GM18505 (cell line): ENCODE results near the gene IQCK.
"Not testable (repeated sequence)": the region's sequence is repeated elsewhere in the genome, so short reads cannot be mapped to it uniquely, and the experiment has no call there.

Experiments
- ATAC-seq: cut with Tn5 transposase; IDR thresholded peaks from one replicate; pipeline ENCODE4 v1.9.1; 2021; ENCODE audit not compliant: unreplicated experiment
- POLR2A ChIP-seq: IDR thresholded peaks from 4 replicates; pipeline ENCODE4 v1.6.1; 2011; ENCODE audit warnings: borderline replicate concordance; ENCODE audit not compliant: insufficient read depth, insufficient read length; ENCODE audit errors: extremely low read depth

IQCK gene

DNA sequence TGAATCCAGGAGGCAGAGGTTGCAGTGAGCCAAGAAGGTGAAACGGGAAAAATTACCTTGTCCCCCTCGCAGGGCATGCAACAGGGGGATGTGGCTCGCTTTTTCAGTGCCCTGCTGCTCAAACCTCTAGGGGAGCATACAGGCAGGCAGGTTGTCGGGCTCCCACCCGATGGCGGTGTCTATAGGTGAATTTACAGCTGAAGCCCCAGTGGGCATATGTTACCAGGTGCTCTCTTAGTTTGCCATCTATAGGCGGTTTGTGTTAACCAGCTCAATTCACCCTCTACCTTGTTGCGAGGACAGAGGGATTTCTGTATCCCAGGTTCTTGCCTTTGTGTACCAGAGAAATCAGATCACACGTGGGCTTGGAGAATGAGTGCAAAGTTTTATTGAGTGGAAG lies 48.9 kb downstream of the IQCK start:
- no peak for TF ChIP-seq POLR2A
- no peak for ATAC-seq

- TF ChIP-seq POLR2A, result no peak
- ATAC-seq, result no peak
Measured at GRCh38 chr16:19767497-19767896, 49.4 kb downstream of the IQCK start.

- no peak for TF ChIP-seq POLR2A
Measured at GRCh38 chr16:19769239-19769638, 51.2 kb downstream of the IQCK start.

DNA sequence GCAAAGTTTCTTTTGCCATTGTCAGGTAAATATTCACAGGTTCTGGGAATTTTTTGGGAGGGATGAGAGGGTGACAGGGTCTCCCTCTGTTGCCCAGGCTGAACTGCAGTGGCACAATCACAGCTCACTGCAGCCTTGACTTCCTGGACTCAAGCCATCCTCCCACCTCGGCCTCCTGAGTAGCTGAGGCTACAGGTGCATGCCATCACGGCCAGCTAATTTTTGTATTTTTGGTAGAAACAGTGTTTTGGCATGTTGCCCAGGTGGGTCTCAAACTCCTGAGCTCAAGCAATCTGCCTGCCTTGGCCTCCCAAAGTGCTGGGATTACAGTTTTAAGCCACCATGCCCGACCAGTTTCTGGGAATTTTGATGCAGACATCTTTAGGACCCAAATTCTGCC lies 53.0 kb downstream of the IQCK start:
- no peak for ATAC-seq
- no peak for TF ChIP-seq POLR2A

More at GRCh38 chr16:19769239-19769638, 51.2 kb downstream of the IQCK start:
- ATAC-seq, result no peak

DNA sequence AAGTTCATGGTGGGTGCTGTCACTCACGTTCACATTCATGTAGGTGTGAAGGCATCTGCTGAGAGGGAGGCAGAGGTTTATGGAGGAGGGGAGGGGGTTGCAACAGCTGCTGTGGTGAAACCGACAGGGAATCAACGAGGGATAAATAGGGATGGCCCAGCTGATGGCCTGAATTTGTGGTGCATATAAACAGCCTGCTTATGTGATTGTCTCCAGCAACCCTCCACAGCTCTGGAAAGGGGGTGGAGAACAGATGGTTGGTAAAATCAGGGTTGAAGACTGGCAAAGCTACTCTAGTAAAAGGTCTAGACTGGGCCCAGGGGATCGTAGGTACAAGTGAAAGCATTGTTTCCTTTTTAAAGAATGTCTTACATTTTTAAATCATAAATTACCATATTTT lies 53.7 kb downstream of the IQCK start:
- no peak for TF ChIP-seq POLR2A
- no peak for ATAC-seq

- no peak for ATAC-seq
Measured at GRCh38 chr16:19774024-19774423, 56.0 kb downstream of the IQCK start.

GRCh38 chr16:19776147-19776546 lies 58.1 kb downstream of the IQCK start:
- no peak for ATAC-seq
- no peak for TF ChIP-seq POLR2A

More at GRCh38 chr16:19774024-19774423, 56.0 kb downstream of the IQCK start:
- TF ChIP-seq POLR2A, result no peak

DNA sequence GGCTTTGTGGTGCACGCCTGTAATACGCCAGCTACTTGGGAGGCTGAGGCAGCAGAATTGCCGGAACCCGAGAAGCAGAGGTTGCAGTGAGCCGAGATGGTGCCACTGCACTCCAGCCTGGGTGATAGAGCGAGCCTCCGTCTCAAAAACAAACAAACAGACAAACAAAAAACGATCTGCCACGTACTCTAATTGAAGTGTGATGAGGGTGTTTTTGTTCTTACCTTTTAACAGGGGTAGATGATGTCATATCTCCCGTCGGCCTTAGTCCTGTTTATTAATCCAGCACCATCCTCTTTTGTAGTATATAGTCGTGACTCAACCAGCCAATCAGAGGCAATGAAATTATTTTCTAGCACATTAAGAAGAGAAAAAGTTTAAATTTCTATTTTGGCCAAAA lies 58.5 kb downstream of the IQCK start:
- ATAC-seq, result no peak
- TF ChIP-seq POLR2A, result no peak

DNA sequence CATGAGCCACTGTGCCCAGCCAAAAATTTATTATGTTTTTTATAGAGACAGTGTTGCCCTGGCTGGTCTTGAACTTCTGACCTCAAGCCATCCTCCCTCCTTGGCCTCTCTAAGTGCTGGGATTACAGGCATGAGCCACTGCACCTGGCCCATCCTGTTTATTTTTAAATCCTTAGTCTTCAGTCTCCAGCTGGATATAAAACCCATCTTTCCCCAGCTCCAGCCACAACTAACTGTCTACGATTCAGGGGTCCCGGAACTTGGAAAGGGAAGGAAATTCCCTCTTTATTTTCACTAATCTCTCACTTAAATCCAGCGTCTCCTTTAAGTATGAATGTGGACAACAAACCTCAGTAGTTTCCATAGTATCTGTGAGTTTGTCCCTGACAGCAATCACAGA lies 62.2 kb downstream of the IQCK start:
- TF ChIP-seq POLR2A, result no peak
- ATAC-seq, result no peak

DNA sequence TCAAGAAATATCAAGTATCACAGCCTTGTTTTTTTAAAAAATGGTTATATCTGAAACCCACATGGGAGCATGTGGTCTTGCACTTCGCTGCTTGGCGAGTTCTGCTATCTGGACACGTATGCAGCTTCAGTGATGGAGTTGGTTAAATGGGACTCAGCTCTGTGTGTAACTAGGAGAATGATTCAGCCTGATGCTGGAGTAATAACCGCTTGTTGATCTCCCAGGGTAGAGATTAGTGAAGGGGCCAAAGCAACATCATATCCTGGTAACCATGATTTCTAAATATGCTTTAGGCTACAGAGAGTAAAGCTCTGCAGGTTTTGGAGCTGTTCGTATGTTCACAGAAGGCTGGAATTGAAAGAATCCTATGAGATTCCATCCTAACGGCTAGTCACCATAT lies 63.2 kb downstream of the IQCK start:
- TF ChIP-seq POLR2A, result no peak
- ATAC-seq, result no peak

DNA sequence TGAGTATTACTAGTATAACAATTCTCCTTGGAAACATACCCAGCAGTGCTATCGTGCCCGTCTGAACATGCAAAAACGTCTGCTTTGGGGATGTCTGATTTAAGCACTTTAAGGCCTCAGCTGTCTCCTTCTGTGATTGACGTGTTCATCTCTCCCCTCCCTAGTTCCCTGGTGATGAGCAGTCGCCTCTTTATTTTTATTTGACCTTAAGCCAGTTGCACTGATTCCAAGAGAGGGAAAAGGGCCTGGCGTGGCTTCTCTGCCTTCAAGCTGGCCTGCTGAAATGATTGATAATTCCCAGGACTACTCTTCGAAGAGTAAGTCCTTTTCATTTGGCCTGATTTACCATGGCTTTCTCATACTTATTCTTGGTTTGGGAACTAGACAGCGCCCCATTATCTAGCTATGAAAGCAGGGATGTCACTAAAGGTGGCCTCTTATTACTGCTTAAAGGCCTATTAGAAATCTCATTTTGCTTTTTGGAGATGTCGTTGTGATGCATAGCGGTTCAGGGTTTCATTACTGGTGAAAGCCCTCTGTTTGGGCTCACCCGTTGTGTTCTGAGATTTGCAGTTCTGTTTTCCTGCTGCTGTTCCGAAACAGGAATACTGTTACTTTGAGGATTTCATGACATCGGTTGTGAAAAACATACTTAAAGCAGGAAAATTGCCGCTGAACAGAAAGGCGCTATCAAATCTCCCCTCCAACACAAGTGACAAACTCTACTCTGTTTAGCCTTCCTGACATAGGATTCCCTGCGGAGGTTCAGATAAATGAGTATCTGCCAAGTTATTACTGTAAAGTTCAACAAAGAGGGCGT lies 65.5 kb downstream of the IQCK start:
- no peak for TF ChIP-seq POLR2A
- ATAC-seq, result no peak

DNA sequence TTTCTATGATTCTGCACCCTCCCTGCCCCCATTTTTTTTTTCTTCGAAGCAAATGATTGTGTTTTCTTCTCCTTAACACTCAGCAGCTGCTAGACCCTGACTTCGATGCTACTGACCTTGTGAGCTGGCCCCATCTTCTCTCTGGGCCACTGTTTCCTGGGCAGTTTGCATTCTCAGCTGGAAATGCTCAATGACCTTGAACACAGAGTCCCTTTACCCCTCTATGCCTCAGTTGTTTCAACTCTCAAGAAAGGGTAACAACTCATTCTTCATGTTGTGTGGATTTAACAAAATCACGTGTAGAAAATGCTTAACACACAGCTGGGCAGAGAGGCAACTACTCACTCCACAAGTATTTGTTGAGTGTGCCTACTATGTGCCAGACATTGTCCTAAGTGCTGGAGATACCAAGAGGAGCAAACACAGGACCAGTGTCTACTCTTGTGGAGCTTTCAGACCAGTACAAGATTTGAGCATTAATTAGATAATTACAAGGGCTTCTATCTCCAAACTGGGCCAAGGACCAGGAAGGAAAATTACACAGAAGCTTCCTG lies 66.2 kb downstream of the IQCK start:
- no peak for TF ChIP-seq POLR2A
- ATAC-seq, result no peak

DNA sequence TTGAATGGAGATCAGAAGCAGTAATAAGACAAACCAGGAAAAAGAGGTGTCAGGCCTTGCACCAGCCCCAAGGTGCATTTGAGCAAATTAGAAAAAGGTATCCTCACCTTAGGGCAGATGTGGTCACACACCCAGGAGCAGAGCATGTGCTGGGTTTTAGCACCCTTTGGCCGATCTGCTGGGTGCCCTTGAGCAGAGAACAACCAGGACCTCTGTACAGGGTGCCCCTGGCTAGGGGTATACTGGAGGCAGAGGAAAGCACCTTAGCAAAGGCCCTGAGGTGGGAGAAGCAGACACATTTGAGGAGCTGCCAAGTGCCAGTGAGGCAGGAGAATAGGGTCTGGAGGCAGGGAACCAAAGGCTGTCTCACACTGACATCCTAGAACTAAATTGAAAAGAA lies 67.0 kb downstream of the IQCK start:
- ATAC-seq, result no peak
- TF ChIP-seq POLR2A, result no peak

DNA sequence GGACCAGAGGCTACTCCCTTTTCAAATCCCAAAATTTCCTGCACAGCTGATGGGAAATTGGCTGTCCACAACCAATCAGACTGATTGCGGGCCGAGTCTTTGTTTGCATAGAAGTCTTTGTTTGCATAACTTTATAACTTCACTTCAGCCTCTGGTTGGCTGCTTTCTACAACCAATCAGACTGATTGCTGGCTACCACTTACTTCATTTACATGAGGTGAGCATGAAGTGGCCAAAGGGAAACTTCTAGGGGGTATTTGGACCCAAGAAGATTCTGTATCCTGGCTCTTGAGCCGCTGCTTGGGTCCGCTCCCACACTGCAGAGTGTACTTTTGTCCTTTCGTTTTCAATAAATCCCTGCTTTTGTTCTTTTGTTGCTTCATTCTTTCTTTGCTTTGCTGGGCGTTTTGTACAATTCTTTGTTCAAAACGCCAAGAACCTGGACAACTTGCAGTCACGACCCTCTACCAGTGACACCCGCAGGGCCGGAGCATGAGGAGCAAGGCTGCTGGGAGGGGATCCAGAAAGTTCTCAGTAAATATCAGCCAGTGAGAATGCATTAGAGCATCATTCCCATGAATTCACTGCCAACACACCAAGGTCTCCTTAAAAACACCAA lies 67.5 kb downstream of the IQCK start:
- TF ChIP-seq POLR2A, result no peak
- ATAC-seq, result no peak

- not testable (repeated sequence) for ATAC-seq
Measured at GRCh38 chr16:19801369-19801768, 83.3 kb downstream of the IQCK start.

GRCh38 chr16:19801824-19802223 lies 83.8 kb downstream of the IQCK start:
- ATAC-seq, result not testable (repeated sequence)
